Retina (tissue), 1 donor: ENCODE results near the gene MYOZ1.
A peak's percentile ranks its signal among the peaks of the same experiment; 100 is the strongest.
"Not testable (repeated sequence)": the region's sequence is repeated elsewhere in the genome, so short reads cannot be mapped to it uniquely, and the experiment has no call there.

Experiments
- DNase-seq: peaks from one replicate; pipeline ENCODE4 v3.0.0-alpha.2; 2016

MYOZ1 gene

GRCh38 chr10:73647211-73647874 is 6.1 kb upstream of the MYOZ1 start:
- DNase-seq: peak; percentile 88

GRCh38 chr10:73646598-73647041 is 5.3 kb upstream of the MYOZ1 start:
- peak; percentile 38 for DNase-seq

- DNase-seq: no peak
Observed at GRCh38 chr10:73645251-73645650, 4.0 kb upstream of the MYOZ1 start.

- DNase-seq: no peak
Observed at GRCh38 chr10:73644767-73645166, 3.5 kb upstream of the MYOZ1 start.

- DNase-seq: peak; percentile 79
Observed at GRCh38 chr10:73644015-73644743, 2.9 kb upstream of the MYOZ1 start.

- no peak for DNase-seq
Observed at GRCh38 chr10:73643362-73643761, 2.1 kb upstream of the MYOZ1 start.

- DNase-seq: no peak
Observed at GRCh38 chr10:73639286-73639685, 2.0 kb downstream of the MYOZ1 start.

GRCh38 chr10:73635781-73636180 is 5.5 kb downstream of the MYOZ1 start:
- no peak for DNase-seq

GRCh38 chr10:73634421-73634820 is 6.9 kb downstream of the MYOZ1 start:
- DNase-seq: no peak

- DNase-seq: no peak
Observed at GRCh38 chr10:73629165-73629564, 12.1 kb downstream of the MYOZ1 start.

- DNase-seq: no peak
Observed at GRCh38 chr10:73628405-73628804, 12.9 kb downstream of the MYOZ1 start.

- no peak for DNase-seq
Observed at GRCh38 chr10:73627300-73627699, 14.0 kb downstream of the MYOZ1 start.

- DNase-seq: peak; percentile 93
Observed at GRCh38 chr10:73625884-73626752, 15.2 kb downstream of the MYOZ1 start.

GRCh38 chr10:73625004-73625883 is 16.0 kb downstream of the MYOZ1 start:
- DNase-seq: peak; percentile 76

- no peak for DNase-seq
Observed at GRCh38 chr10:73623056-73623455, 18.2 kb downstream of the MYOZ1 start.

- DNase-seq: not testable (repeated sequence)
Observed at GRCh38 chr10:73620974-73621373, 20.3 kb downstream of the MYOZ1 start.

GRCh38 chr10:73617143-73617542 is 24.1 kb downstream of the MYOZ1 start:
- DNase-seq: not testable (repeated sequence)

- DNase-seq: no peak
Observed at GRCh38 chr10:73614720-73615119, 26.6 kb downstream of the MYOZ1 start.

- no peak for DNase-seq
Observed at GRCh38 chr10:73609116-73609515, 32.2 kb downstream of the MYOZ1 start.

GRCh38 chr10:73601486-73601921 is 39.8 kb downstream of the MYOZ1 start:
- peak; percentile 4 for DNase-seq

GRCh38 chr10:73597346-73597745 is 43.9 kb downstream of the MYOZ1 start:
- no peak for DNase-seq

- DNase-seq: no peak
Observed at GRCh38 chr10:73593812-73594211, 47.5 kb downstream of the MYOZ1 start.
